Measurements from ENCODE around the gene BIRC6.

- TF ChIP-seq CTCF (conservative IDR thresholded peaks at IDR 0.05; ENCODE audit: low read length): no peak
- TF ChIP-seq EZH2phosphoT487 (IDR thresholded peaks at IDR 0.05; ENCODE audit: borderline replicate concordance, low read depth, low read length): no peak
Observed at GRCh38 chr2:32436150-32436549, 79.3 kb downstream of the BIRC6 start.
